ENCODE results near the gene PREX1. TPM values are rescaled to one million over a fixed set of nuclear protein-coding genes. Genes with fewer than 3 reads are reported as not detected.
"Not testable (repeated sequence)": the region's sequence is repeated elsewhere in the genome, so short reads cannot be mapped to it uniquely, and the experiment has no call there.

Gene PREX1
- polyA plus RNA-seq, 4 donors, result 14.1 to 16.7 (median 15.3) TPM

- DNase-seq (ENCODE audit: low read depth in 4 of 4, low spot score in 3 of 4), result no peak
These were observed 228.6 kb downstream of the PREX1 start for GRCh38 chr20:48599106-48599747.

GRCh38 chr20:48598303-48598941 is 229.4 kb downstream of the PREX1 start:
- DNase-seq (ENCODE audit: low read depth in 4 of 4, low spot score in 3 of 4), result not testable (repeated sequence)

GRCh38 chr20:48597521-48598302 is 230.1 kb downstream of the PREX1 start:
- no peak for DNase-seq (ENCODE audit: low read depth in 4 of 4, low spot score in 3 of 4)

- DNase-seq (ENCODE audit: low read depth in 4 of 4, low spot score in 3 of 4), result no peak
These were observed 231.4 kb downstream of the PREX1 start for GRCh38 chr20:48596334-48596898.

GRCh38 chr20:48595495-48596333 is 232.1 kb downstream of the PREX1 start:
- DNase-seq (ENCODE audit: low read depth in 4 of 4, low spot score in 3 of 4), result peak in 1 of 4 donors; percentile 30

- no peak for DNase-seq (ENCODE audit: low read depth in 4 of 4, low spot score in 3 of 4)
These were observed 233.3 kb downstream of the PREX1 start for GRCh38 chr20:48594533-48594932.

- DNase-seq (ENCODE audit: low read depth in 4 of 4, low spot score in 3 of 4), result no peak
These were observed 235.5 kb downstream of the PREX1 start for GRCh38 chr20:48592107-48592940.

GRCh38 chr20:48586730-48587129 is 241.1 kb downstream of the PREX1 start:
- DNase-seq (ENCODE audit: low read depth in 4 of 4, low spot score in 3 of 4), result no peak

GRCh38 chr20:48585061-48585870 is 242.5 kb downstream of the PREX1 start:
- DNase-seq (ENCODE audit: low read depth in 4 of 4, low spot score in 3 of 4), result peak in 1 of 4 donors; percentile 27

GRCh38 chr20:48584391-48585060 is 243.3 kb downstream of the PREX1 start:
- no peak for DNase-seq (ENCODE audit: low read depth in 4 of 4, low spot score in 3 of 4)

- DNase-seq (ENCODE audit: low read depth in 4 of 4, low spot score in 3 of 4), result no peak
These were observed 244.0 kb downstream of the PREX1 start for GRCh38 chr20:48583801-48584200.

- no peak for DNase-seq (ENCODE audit: low read depth in 4 of 4, low spot score in 3 of 4)
These were observed 244.6 kb downstream of the PREX1 start for GRCh38 chr20:48583171-48583570.

GRCh38 chr20:48582673-48582985 is 245.2 kb downstream of the PREX1 start:
- no peak for DNase-seq (ENCODE audit: low read depth in 4 of 4, low spot score in 3 of 4)

- DNase-seq (ENCODE audit: low read depth in 4 of 4, low spot score in 3 of 4), result no peak
These were observed 246.6 kb downstream of the PREX1 start for GRCh38 chr20:48581167-48581566.

GRCh38 chr20:48578397-48579098 is 249.3 kb downstream of the PREX1 start:
- no peak for DNase-seq (ENCODE audit: low read depth in 4 of 4, low spot score in 3 of 4)

- DNase-seq (ENCODE audit: low read depth in 4 of 4, low spot score in 3 of 4), result no peak
These were observed 250.2 kb downstream of the PREX1 start for GRCh38 chr20:48577557-48577956.

- no peak for DNase-seq (ENCODE audit: low read depth in 4 of 4, low spot score in 3 of 4)
These were observed 253.4 kb downstream of the PREX1 start for GRCh38 chr20:48574383-48574782.

All from right renal pelvis (tissue), 4 donors.